HG03159 (cell line): ENCODE data around the gene NMBR.
"Not testable (repeated sequence)": the region's sequence is repeated elsewhere in the genome, so short reads cannot be mapped to it uniquely, and the experiment has no call there.

Experiments used
- ATAC-seq: cut with Tn5 transposase; IDR thresholded peaks from one replicate; pipeline ENCODE4 v1.9.1; 2021; ENCODE audit warnings: mild to moderate bottlenecking, moderate library complexity; ENCODE audit not compliant: unreplicated experiment

The NMBR gene

DNA sequence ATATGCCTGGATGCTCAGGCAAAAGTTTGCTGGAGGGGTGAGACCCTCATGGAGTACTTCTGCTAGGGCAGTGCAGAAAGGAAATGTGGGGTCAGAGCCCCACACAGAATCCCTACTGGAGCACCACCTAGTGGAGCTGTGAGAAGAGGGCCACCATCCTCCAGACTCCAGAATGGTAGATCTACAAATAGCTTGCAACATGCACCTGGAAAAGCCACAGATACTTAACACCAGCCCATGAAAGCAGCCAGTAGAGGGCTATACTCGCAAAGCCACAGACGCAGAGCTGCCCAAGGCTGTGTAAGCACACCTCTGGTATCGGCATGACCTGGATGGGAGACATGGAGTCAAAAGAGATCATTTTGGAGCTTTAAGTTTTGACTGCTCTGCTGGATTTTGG lies 74.9 kb downstream of the NMBR start:
- ATAC-seq: no peak

DNA sequence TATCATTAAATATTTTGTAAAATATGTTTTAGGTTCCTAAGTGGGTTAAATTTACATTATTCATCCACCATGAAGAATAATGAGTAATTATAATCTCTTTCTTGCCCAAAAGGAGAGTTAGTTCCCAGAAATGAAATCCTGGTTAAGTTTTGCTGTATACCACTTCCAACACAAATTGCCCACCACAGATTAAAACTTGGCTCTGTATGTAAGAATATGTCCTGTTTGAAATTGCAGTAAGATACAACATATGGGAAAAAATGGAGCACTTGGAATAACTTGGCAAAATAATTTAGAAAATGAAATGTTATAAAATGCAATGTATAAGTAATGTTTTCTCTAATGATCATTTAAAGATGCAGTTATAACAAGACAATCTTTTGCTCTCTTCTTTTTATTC lies 78.5 kb downstream of the NMBR start:
- ATAC-seq: no peak

DNA sequence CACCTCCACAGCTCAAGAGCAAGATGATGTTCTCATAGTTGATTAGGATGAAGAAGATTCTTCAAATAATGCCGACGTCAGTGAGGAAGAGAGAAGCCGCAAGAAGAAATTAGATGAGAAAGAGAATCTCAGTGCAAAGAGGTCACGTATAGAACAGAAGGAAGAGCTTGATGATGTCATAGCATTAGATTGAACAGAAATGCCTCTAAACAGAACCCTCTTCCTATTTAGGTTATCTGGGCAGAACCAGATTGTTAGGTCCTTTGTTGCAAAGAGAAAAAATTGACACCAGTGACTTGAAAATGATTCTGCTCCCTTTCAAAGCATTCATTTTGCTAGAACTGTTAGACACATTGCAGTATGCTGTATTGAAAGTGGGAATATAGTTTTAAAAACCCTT lies 84.1 kb downstream of the NMBR start:
- ATAC-seq: not testable (repeated sequence)

DNA sequence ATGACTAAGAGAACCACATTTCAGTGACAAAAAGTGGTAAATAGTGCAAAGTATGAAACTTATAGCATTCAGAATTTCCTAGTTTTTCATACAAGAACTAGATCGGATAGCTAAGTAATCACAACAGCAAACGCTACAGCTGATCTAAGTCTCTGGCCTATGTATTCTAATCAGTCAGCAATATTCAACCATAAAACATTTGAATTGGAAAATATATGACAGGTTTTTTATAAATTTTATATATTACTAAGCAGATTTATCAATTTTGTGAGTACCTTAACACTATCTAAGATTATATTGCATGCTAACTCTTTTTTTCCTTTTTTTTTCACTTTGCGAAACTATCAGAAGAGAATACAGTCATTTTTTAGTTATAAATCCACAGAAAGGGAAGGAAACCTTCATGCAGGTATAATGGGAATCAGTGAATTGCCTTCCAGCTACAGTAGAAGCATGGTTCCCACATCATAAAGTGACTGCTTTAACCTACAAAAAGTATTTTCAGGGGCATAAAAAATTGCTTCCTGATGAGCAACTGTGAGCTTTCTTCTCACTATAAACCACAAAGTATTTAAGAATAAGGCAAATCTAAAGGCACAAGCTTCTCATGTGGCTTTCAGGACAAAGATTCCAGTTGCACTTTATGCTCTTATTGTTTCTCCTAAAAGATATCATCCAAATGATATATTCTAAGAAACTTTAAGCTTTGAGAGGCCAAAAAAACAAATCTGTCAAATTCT lies 88.2 kb downstream of the NMBR start:
- no peak for ATAC-seq

DNA sequence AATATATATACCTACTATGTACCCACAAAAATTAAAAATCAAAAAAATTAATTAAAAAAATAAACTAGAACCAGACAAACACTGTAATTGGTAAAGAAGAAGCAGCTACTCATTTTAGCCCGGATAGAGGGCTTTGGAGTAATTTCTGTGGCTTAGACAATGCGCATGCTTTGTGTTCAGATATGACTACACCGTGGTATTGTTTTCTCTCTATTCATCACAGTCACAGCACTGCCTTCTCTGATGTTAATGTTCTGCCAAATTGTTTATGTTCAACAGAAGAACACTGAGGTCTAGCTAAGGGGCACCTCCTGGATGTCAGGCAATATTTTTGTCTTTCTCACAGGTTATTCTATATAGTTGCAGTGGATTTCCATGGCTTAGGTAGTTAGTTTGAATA lies 91.7 kb downstream of the NMBR start:
- peak; percentile 85 for ATAC-seq

DNA sequence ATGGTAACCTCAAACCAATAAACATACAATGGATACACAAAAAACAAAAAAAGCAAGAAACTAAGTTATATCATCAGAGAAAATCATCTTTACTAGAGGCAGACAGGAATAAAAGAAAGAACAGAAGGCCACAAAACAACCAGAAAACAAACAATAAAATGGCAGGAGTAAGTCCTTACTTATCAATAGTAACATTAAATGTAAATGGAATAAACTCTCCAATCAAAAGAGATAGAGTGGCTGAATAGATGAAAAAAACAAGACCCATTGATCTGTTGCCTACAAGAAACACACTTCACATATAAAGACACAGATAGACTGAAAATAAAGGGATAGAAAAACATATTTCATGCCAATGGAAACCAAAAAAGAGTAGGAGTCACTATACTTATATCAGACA lies 95.5 kb downstream of the NMBR start:
- no peak for ATAC-seq

DNA sequence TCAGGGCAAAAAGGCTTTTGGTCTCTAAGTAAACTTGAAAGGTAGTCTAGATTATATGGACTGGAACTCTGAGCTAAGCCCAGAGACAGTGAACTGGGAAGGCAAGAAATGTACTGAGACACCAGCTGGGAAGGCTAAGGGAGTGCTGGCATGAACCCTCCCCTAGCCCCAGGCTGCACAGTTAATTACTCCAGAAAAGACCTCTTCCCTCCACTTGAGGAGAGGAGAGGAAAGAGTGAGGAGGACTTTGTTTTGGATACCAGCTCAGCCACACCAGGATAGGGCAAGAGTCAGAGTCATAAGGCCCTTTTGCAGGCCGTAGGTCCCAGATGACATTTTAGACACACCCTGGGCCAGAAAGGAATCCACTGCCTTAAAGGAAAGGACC lies 98.3 kb downstream of the NMBR start:
- ATAC-seq: no peak

DNA sequence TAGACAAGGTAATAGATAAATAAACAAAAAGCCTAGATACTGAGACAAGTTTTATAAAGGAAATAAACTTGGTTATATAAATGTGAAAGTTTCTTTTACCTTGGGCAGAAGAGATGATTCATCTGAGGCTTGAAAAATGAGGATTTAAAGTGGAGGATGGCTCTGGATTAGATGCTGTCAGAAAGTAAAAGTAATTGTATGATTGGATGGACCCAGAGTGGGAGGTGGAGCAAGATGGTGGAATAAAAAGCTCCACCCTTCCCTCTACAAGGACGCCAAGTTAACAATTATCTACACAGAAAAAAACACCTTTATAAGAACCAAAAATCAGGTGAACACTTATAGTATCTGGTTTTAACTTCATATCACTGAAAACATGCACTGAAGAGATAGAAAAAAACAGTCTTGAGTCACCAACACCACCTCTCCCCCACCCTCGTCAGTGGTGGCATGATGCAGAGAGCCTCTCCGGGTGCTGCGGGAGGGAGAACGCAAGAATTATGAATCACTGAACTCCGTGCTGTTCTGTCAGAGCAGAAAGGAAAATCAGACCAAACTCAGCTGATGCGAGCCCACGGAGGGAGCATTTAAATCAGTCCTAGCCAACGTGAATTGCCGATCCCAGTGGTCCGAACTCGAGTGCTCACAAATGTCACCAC lies 98.9 kb downstream of the NMBR start:
- ATAC-seq: no peak

DNA sequence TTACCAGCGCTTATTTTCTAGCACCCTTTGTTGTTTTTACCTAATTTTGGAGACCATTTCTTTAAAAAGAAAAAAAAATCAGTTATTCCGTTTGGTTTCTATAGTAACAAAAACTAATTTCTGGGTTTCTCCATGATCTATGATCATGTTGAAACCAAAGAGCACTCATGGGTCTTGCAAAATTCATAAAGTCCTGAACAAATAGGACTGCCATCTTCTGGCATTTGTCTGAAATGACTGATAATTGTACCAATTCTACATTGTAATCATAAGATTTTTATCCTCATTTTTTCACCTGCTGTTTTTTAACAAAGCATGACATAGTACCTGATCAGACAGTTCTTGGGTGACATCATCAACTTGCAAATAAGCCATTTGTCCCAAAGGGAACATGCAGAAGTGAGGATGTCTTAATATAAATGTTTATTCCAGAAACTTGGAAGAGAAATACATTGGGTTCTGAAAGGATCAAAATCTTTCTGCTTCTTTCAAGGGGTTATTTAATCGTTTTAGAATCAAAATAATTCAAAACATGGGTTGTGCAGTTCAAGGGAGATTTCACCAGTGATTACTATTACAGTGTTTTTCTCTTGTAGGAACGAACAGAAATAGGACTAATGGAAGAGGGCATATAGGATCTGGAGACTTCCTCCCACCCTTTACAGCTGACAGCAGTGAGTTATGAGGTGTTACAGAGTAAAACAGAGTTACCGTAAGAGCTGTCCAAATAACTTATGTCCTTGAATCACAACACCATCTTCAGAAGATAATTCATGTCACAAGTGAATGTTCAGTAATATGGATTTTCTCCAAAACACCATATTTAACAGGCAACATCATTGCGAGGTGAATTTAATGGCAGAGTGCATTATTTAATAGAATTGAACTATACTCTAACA lies 101.3 kb downstream of the NMBR start:
- no peak for ATAC-seq

DNA sequence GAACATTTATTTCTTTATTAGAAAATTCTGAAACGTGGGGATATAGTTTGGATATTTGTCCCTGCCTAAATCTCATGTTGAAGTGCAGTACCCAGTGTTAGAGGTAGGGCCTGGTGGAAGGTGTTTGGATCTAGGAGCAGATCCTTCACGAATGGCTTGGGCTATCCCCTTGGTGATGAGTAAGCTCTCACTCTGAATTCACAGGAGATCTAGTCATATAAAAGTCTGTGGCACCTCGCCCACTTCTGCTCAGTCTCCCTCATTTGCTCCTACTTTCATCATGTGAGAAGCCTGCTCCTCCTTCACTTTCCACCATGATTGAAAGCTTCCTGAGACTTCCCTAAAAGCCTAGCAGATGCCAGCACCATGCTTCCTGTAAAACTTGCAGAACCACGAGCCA lies 111.0 kb downstream of the NMBR start:
- no peak for ATAC-seq

DNA sequence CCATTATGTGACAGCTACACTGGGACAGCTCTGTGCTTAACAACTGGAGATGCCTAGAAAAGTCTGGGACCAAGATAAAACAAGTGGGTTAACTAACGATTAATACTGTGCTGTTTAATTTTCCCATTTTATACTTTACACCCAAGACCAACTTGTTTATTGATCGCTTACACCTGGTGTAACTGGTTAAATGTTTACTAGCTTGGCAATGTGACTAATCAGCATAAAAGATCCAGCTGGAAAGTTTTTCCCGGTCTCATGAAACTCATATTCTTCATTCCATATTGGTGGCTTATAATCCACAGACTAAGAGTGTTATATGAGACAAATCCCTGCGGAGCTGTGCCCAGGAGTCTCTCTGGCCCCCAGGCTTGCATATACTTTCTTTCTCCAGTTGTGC lies 115.9 kb downstream of the NMBR start:
- no peak for ATAC-seq

DNA sequence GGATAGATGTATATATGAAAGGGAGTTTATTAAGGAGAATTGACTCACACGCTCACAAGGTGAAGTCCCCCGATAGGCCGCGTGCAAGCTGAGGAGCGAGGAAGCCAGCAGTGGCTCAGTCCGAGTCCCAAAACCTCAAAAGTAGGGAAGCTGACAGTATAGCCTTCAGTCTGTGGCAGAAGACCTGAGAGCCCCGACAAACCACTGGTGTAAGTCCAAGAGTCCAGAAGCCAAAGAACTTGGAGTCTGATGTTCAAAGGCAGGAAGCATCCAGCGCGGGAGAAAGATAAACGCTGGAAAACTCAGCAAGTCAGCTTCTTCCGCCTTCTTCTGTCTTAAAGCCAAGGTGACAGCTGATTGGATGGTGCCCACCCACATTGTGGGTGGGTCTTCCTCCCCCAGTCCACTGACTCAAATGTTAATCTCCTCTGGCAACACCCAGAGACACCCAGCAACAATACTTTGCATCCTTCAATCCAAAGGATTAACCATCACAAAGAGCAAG lies 116.8 kb downstream of the NMBR start:
- ATAC-seq: no peak

DNA sequence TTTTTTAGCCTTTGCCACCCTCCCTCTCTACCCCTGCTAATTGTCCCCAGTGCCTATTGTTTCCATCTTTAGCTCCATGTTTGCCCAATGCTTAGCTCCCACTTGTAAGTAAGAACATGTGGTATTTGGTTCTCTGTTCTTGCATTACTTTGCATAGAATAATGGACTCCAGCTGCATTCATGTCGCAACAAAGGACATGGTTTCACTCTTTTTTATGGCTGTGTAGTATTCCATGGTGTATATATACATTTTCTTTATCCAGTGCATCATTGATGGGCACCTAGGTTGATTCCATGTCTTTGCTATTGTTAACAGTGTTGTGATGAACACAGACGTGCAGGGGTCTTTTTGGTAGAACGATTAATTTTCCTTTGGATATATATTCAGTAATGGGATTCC lies 118.4 kb downstream of the NMBR start:
- no peak for ATAC-seq

DNA sequence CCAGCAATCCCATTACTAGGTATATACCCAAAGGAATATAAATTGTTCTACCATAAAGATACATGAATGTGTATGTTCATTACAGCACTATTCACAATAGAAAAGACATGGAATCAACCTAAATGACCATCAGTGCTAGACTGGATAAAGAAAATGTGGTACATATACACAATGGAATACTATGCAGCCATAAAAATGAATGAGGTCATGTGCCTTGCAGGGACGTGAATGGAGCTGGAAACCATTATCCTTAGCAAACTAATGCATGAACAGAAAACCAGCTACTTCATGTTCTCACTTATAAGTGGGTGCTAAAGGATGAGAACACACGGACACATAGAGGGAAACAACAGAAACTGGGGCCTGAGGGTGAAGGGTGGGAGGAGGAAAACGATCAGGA lies 119.1 kb downstream of the NMBR start:
- not testable (repeated sequence) for ATAC-seq

DNA sequence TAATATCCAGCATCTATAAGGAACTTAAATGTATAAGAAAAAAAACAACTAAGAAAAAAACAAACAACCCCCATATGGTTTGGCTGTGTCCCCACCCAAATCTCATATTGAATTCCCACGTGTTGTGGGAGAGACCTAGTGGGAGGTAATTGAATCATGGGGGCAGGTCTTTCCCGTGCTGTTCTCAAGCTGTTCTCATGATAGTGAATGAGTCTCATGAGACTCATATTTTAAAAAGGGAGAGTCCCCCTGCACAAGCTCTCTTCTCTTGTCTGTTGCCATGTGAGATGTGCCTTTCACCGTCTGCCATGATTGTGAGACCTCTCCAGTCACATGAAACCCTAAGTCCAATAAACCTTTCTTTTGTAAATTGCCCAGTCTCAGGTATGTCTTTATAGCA lies 119.8 kb downstream of the NMBR start:
- no peak for ATAC-seq

DNA sequence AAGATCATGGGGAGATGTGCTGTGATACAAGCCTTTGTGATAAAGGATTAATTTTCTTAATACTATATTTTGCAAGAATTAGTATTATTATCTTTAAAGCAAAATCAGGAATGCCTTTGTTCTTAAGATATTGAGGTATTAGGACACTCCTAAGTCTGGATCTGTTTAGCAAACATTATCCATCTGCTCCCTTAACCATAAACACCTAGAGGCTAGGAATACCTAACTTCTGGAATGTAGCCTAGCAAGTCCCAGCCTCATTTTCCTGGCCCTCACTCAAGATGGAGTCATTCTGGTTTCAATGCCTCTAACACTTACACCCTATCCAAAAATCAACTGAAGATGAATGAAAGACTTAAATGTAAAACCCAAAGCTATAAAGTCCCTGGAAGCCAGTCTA lies 120.5 kb downstream of the NMBR start:
- no peak for ATAC-seq
